ENCODE measurements around the gene MN1. TPM values are rescaled to one million over a fixed set of nuclear protein-coding genes. Genes with fewer than 3 reads are reported as not detected.

The MN1 gene
- 1.4 and 1.9 TPM in 2 replicates for total RNA-seq (2014; rRNA removed; shearing (Covaris generic); ENCODE audit: low replicate concordance)

- Histone ChIP-seq H3K27me3 (no peaks in the 10 kb centered on the region), H3K36me3 (no peaks in the 10 kb centered on the region), H3K9me3 (no peaks in the 10 kb centered on the region), H3K4me3 (peak within 1 kb of the TSS; percentile 68)
- DNase-seq: peak; percentile 14
Observed at GRCh38 chr22:27801616-27802345, at the start of gene MN1. Gene MN1 (minus strand): TSS chr22:27801756. CDS start chr22:27800543, 1,213 bp downstream.

- no peak for DNase-seq
- no peak overlapping the region for H3K4me3 ChIP-seq
- H3K9me3 ChIP-seq: no peaks in the 10 kb centered on the region
- peaks cover 72% of the 10 kb centered on the region for H3K36me3 ChIP-seq
- no peaks in the 10 kb centered on the region for H3K27me3 ChIP-seq
Observed at GRCh38 chr22:27850000-27850521, 48.5 kb upstream of the MN1 start.

GRCh38 chr22:27848005-27848404 lies 46.4 kb upstream of the MN1 start:
- Histone ChIP-seq H3K4me3 (no peak overlapping the region), H3K36me3 (peaks cover 56% of the 10 kb centered on the region), H3K9me3 (no peaks in the 10 kb centered on the region), H3K27me3 (no peaks in the 10 kb centered on the region)
- DNase-seq: no peak

- no peaks in the 10 kb centered on the region for H3K27me3 ChIP-seq
- H3K36me3 ChIP-seq: peaks cover 48% of the 10 kb centered on the region
- no peak for DNase-seq
- no peaks in the 10 kb centered on the region for H3K9me3 ChIP-seq
- H3K4me3 ChIP-seq: no peak overlapping the region
Observed at GRCh38 chr22:27846910-27847309, 45.4 kb upstream of the MN1 start.

GRCh38 chr22:27846248-27846757 lies 44.7 kb upstream of the MN1 start:
- Histone ChIP-seq H3K36me3 (peaks cover 43% of the 10 kb centered on the region), H3K27me3 (no peaks in the 10 kb centered on the region), H3K4me3 (no peak overlapping the region), H3K9me3 (no peaks in the 10 kb centered on the region)
- DNase-seq: no peak

- Histone ChIP-seq H3K27me3 (no peaks in the 10 kb centered on the region), H3K36me3 (peaks cover 38% of the 10 kb centered on the region), H3K9me3 (no peaks in the 10 kb centered on the region), H3K4me3 (no peak overlapping the region)
- no peak for DNase-seq
Observed at GRCh38 chr22:27845644-27846043, 44.1 kb upstream of the MN1 start.

GRCh38 chr22:27844656-27845591 lies 43.4 kb upstream of the MN1 start:
- Histone ChIP-seq H3K36me3 (peaks cover 31% of the 10 kb centered on the region), H3K4me3 (no peak overlapping the region), H3K27me3 (no peaks in the 10 kb centered on the region), H3K9me3 (no peaks in the 10 kb centered on the region)
- DNase-seq: no peak

- no peaks in the 10 kb centered on the region for H3K27me3 ChIP-seq
- H3K9me3 ChIP-seq: no peaks in the 10 kb centered on the region
- peaks cover 25% of the 10 kb centered on the region for H3K36me3 ChIP-seq
- no peak overlapping the region for H3K4me3 ChIP-seq
- DNase-seq: no peak
Observed at GRCh38 chr22:27844256-27844655, 42.7 kb upstream of the MN1 start.

- H3K27me3 ChIP-seq: no peaks in the 10 kb centered on the region
- no peaks in the 10 kb centered on the region for H3K9me3 ChIP-seq
- no peak for DNase-seq
- no peak overlapping the region for H3K4me3 ChIP-seq
- H3K36me3 ChIP-seq: peaks cover 20% of the 10 kb centered on the region
Observed at GRCh38 chr22:27843441-27843840, 41.9 kb upstream of the MN1 start.

GRCh38 chr22:27842669-27843431 lies 41.3 kb upstream of the MN1 start:
- H3K36me3 ChIP-seq: peaks cover 16% of the 10 kb centered on the region
- no peaks in the 10 kb centered on the region for H3K27me3 ChIP-seq
- no peak for DNase-seq
- no peak overlapping the region for H3K4me3 ChIP-seq
- no peaks in the 10 kb centered on the region for H3K9me3 ChIP-seq

GRCh38 chr22:27842201-27842600 lies 40.6 kb upstream of the MN1 start:
- no peaks in the 10 kb centered on the region for H3K27me3 ChIP-seq
- H3K4me3 ChIP-seq: no peak overlapping the region
- no peaks in the 10 kb centered on the region for H3K9me3 ChIP-seq
- H3K36me3 ChIP-seq: peaks cover 12% of the 10 kb centered on the region
- no peak for DNase-seq

GRCh38 chr22:27840436-27840835 lies 38.9 kb upstream of the MN1 start:
- no peaks in the 10 kb centered on the region for H3K27me3 ChIP-seq
- H3K36me3 ChIP-seq: peaks cover 7% of the 10 kb centered on the region
- H3K9me3 ChIP-seq: no peaks in the 10 kb centered on the region
- H3K4me3 ChIP-seq: no peak overlapping the region
- no peak for DNase-seq

- H3K4me3 ChIP-seq: no peak overlapping the region
- no peaks in the 10 kb centered on the region for H3K9me3 ChIP-seq
- no peak for DNase-seq
- H3K27me3 ChIP-seq: no peaks in the 10 kb centered on the region
- H3K36me3 ChIP-seq: peaks cover 7% of the 10 kb centered on the region
Observed at GRCh38 chr22:27839057-27839660, 37.6 kb upstream of the MN1 start.

- Histone ChIP-seq H3K27me3 (no peaks in the 10 kb centered on the region), H3K4me3 (no peak overlapping the region), H3K36me3 (0 out of 2 replicates have a peak, but pooled peaks cover 2% of the 10 kb centered on the region), H3K9me3 (no peaks in the 10 kb centered on the region)
- DNase-seq: no peak
Observed at GRCh38 chr22:27836181-27836580, 34.6 kb upstream of the MN1 start.

- Histone ChIP-seq H3K36me3 (no peaks in the 10 kb centered on the region), H3K9me3 (no peaks in the 10 kb centered on the region), H3K4me3 (no peak overlapping the region), H3K27me3 (no peaks in the 10 kb centered on the region)
- no peak for DNase-seq
Observed at GRCh38 chr22:27835446-27835845, 33.9 kb upstream of the MN1 start.
